Fibroblast of the conjunctiva (primary cell): ENCODE data around the gene BEGAIN.

ENCODE experiments used
- DNase-seq: peaks from one replicate; pipeline ENCODE4 v3.0.0-alpha.2; 2010; ENCODE audit warnings: low read depth

The BEGAIN gene

GRCh38 chr14:100536721-100537445, 50.3 kb downstream of the BEGAIN start:
- no peak for DNase-seq

GRCh38 chr14:100536121-100536510, 51.1 kb downstream of the BEGAIN start:
- DNase-seq: no peak

- no peak for DNase-seq
Observed at GRCh38 chr14:100535287-100536120, 51.7 kb downstream of the BEGAIN start.

- DNase-seq: no peak
Observed at GRCh38 chr14:100534528-100535286, 52.5 kb downstream of the BEGAIN start.

DNA sequence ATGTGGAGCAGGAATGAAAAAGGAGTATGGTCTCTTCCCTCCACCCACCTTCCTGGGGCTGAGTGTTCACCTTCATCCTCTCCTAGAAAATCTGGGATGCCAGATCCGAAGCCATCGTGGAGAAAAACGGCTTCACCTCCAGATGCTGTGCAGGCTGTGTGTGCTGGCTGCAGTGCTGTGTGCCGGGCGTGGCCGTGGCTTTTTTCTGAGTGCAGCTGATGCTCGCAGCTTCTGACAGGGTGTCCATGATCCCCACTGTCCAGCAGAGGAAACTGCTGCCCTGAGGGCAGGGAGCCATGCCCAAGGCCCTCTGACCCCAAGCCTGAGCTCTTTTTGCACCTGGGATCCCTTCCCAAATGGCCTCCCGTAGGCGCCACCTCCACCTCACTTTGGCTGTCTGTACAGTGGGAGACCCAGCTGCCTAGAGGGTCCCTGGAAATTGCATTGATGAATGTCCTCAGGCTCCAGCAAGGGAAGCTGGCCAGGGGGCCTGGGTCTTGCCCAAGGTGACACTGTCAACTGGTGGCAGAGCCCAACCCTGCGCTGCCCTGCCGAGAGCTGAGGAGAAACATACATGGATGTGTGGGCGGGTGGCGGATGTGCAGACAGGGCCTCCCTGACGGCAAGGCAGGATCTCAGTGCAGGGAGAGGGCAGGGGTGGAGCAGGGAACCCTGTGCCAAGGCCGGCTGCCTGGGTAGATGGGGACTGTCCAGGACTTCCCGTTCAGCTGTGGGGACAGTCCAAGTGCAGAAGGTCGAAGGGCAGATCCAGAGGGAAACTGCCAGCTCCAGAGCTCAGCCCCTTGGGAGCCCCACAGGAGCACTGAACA, 53.3 kb downstream of the BEGAIN start:
- no peak for DNase-seq

GRCh38 chr14:100532906-100533655, 54.1 kb downstream of the BEGAIN start:
- DNase-seq: no peak

DNA sequence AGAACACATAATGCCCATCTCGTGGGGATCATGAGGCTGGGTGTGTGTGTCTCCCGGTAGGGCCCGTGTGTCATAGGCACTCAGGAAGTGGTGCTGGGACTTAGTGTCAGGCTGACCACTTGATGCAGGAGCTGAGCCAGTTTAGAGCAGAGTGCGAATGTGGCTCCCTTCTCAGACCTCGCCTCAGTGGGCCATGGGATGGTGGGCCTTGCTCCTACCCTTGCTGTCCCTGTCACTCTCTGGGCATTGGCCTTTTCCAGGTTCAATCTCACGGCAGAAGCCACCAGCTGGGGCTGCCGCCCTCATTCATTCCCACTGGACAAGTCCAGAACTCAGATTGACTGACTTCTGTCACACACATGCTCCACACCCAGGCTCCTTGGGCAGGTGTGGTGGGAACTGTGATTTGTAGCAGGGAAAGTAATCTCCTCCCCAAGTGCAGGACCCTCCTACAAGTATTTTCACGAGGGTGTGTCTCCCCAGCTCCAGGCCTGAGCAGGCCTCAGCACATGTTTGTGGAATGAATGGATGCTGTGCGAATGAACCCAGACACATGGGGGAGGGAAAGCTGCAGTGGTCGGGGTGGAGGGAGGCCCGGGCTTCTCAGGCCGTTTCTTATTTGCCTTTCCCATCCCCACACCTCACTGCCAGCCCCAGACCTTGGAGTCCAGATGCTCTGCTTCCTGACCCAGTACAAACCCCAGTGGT, 54.9 kb downstream of the BEGAIN start:
- DNase-seq: no peak

DNA sequence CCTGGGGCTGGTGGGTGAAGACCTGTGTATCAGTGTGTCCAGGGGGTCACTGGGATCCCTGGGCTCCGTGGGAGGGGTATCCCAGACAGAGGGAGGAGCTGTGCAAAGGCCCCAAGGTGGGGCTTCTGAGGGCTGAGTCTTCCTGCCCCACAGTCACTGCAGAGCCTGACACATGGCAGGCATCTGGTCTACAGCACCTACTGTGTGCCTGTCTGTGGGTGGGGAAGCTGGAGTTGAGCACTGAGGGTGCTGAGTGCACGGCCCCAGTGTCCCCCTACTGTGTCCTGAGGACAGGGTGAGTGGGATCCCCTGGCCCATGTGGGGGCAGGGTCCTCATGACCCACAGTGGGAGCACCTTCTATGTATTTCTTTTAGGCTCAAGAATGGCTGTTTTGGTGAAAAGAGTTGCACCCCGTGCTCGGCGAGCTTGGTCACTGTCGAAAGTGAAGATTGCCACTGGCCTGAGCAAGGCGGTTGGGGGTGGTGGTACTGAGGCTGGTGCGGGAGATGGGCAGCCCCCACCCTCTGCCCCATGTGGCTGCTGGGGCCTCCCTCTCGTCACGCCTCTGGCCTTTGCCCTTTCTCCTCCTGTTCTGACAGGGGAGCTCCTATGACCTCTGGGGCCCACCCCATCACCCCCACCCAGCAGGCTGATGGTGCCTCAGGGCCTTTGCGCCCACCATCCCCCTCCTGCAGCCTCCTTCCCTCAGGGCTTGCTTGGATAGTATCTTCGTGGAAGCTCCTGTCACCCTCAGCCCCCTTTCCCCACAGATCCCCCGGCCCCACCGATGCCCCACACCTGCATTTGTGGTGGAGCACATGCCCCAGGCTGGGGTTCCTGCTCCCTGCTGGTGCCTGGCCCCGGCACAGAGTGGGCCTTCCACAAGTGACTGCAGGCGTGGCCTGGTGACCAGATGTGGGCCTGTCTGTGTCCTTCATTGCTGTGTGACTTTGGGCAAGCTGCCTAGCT, 55.8 kb downstream of the BEGAIN start:
- DNase-seq: no peak

DNA sequence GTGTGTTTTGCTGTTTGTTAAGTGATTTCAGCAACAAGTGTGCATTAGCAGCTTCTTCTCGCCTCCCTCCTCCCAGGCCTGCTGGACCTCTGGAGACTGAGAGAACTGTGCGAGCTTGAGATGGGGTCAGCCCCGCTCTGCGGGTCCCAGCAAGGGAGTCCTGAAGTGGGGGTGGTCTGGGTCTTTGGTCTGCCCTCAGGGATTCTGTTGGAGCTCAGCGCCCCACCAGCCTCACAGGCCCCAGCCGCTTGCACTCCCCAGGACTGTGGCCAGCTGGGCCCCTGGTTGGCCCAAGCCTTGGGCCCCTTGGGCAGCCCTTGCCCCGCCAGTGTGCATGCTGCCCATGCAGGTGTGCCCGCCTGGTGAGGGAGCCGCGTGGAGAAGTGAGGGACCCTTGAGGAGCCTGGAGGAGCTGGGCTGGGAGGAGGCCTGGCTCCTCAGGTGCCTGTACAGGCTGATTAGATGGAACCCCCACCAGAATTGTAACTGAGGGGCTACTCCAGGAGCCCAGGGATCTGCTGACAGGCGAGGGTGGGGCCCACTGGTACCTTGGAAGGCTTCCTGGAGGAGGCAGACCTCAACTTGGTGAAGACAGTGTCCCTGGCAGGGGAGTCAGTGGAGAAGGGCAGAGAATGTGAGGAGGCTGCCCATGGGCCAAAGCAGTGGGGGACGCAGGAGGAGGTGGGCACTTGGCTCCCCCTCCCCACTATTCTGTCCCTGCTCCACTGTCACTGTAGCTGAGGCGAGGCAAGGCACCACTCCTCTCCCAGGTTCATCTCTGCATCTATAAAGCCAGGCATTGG, 56.7 kb downstream of the BEGAIN start:
- DNase-seq: no peak

GRCh38 chr14:100529561-100530031, 57.6 kb downstream of the BEGAIN start:
- DNase-seq: no peak

DNA sequence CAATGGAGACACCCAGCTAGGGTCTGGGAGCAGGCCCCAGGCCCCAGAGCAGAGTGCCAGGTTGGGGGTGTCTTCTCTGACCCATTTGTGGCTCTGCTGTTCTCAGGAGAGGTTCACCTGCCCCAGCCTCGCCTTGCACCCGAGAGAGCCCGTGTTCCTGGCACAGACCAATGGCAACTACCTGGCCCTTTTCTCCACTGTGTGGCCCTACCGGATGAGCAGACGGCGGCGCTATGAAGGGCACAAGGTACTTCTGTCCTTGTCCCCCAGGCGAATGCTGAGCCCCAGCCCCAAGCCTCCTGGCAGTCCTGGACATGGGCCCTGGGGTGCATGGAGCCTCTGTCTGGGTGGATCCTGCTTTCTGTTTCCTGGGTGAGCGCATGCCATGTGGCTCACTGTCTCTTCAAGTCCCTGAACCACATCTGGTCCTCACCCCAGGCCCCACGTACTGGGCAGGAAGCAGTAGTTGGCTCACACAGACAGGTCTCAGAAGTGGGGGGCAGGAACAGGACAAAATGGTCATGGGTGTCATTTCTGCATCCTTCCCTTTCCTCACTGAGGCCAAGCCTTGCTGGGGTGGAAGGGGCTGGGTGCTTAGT, 58.2 kb downstream of the BEGAIN start:
- no peak for DNase-seq

- DNase-seq: no peak
Observed at GRCh38 chr14:100526632-100527031, 60.6 kb downstream of the BEGAIN start.

DNA sequence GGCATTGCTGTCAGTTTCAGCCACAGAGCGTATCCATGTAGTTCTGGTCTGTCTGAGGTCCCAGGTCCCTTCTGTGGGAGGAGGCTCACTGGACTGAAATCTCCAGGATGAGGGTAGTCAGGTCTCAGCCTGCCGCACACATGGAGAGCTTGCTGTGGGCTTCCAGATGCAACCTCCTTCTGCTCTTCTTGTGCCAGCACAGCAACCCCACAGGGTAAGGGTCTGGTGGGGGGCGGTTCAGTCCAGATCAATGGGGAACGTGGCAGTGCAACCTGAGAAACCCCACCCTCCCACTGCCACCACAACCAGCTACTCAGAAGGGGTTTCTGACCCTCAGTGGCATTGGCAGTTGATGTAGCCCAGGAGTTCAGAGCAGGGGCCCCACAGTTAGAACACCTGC, 61.2 kb downstream of the BEGAIN start:
- DNase-seq: no peak

GRCh38 chr14:100525615-100526014, 61.6 kb downstream of the BEGAIN start:
- no peak for DNase-seq

DNA sequence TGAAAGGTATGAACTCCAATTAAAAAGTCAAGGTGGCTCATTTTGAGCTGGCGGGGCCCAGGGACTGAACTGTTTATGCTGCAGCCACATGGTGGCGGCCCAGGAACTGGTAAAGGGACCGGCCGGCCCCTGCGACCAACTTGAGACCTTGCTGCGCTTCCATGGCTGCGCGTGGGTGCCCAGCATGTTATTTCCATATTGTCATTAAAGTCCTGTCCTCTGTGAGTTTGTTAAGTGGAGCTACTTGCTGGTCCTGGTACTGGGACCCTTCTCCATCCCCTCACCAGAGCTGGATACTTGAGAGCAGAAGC, 62.3 kb downstream of the BEGAIN start:
- no peak for DNase-seq

- DNase-seq: no peak
Observed at GRCh38 chr14:100524233-100524932, 62.8 kb downstream of the BEGAIN start.

GRCh38 chr14:100523843-100524169, 63.4 kb downstream of the BEGAIN start:
- DNase-seq: no peak
